HG03066 (cell line): ENCODE results near the gene DGAT2.

Experiments used
- ATAC-seq: cut with Tn5 transposase; IDR thresholded peaks from one replicate; pipeline ENCODE4 v1.9.1; 2021; ENCODE audit warnings: low read depth; ENCODE audit not compliant: unreplicated experiment

Gene DGAT2

GRCh38 chr11:75797116-75797515, 28.5 kb downstream of the DGAT2 start:
- no peak for ATAC-seq

- no peak for ATAC-seq
Measured at GRCh38 chr11:75797792-75798191, 29.2 kb downstream of the DGAT2 start.

GRCh38 chr11:75800136-75800675, 31.6 kb downstream of the DGAT2 start:
- ATAC-seq = no peak

- ATAC-seq = no peak
Measured at GRCh38 chr11:75800728-75801361, 32.3 kb downstream of the DGAT2 start.

- ATAC-seq = no peak
Measured at GRCh38 chr11:75801362-75802020, 32.9 kb downstream of the DGAT2 start.

- ATAC-seq = no peak
Measured at GRCh38 chr11:75802021-75802912, 33.7 kb downstream of the DGAT2 start.

- no peak for ATAC-seq
Measured at GRCh38 chr11:75802913-75803820, 34.6 kb downstream of the DGAT2 start.

GRCh38 chr11:75809111-75809510, 40.5 kb downstream of the DGAT2 start:
- ATAC-seq = no peak

- ATAC-seq = no peak
Measured at GRCh38 chr11:75809991-75810390, 41.4 kb downstream of the DGAT2 start.

- no peak for ATAC-seq
Measured at GRCh38 chr11:75810637-75811390, 42.2 kb downstream of the DGAT2 start.

GRCh38 chr11:75811485-75811884, 42.9 kb downstream of the DGAT2 start:
- ATAC-seq = no peak

GRCh38 chr11:75812542-75813040, 44.0 kb downstream of the DGAT2 start:
- no peak for ATAC-seq

GRCh38 chr11:75813124-75813523, 44.5 kb downstream of the DGAT2 start:
- no peak for ATAC-seq

GRCh38 chr11:75813622-75814039, 45.1 kb downstream of the DGAT2 start:
- no peak for ATAC-seq

GRCh38 chr11:75814363-75814676, 45.7 kb downstream of the DGAT2 start:
- ATAC-seq = peak; percentile 13

GRCh38 chr11:75814677-75815344, 46.2 kb downstream of the DGAT2 start, which contains the start of gene UVRAG:
TSS of gene UVRAG (plus strand) at chr11:75815210. CDS start at chr11:75815408, 198 bp downstream.
- peak; percentile 76 for ATAC-seq

GRCh38 chr11:75815345-75816168, 47.0 kb downstream of the DGAT2 start:
- peak; percentile 19 for ATAC-seq
